Mesenteric fat pad (tissue), 1 donor: ENCODE results near the gene NPHS1. TPM values are rescaled to one million over a fixed set of nuclear protein-coding genes. Genes with fewer than 3 reads are reported as not detected.
"Not testable (repeated sequence)": the region's sequence is repeated elsewhere in the genome, so short reads cannot be mapped to it uniquely, and the experiment has no call there.

ENCODE experiments used
- DNase-seq: peaks from one replicate; pipeline ENCODE4 v3.0.0-alpha.2; 2020; ENCODE audit warnings: low spot score
- long read RNA-seq: library from polyadenylated mRNA; unstranded; transcript quantifications from one replicate; pipeline ENCODE4 v2.0.0, GENCODE V29; 2020
- total RNA-seq: library from RNA; stranded (reverse); fragmentation: NEBNext Ultra II Directional; extraction: Animal tissue kit (Norgen Biotek cat#: 25700); gene quantifications from one replicate; pipeline ENCODE4 v1.2.1, GENCODE V29; 2021
- donor health status: DM: yes; HTN: yes; CAD: no.

Gene NPHS1, protein sequence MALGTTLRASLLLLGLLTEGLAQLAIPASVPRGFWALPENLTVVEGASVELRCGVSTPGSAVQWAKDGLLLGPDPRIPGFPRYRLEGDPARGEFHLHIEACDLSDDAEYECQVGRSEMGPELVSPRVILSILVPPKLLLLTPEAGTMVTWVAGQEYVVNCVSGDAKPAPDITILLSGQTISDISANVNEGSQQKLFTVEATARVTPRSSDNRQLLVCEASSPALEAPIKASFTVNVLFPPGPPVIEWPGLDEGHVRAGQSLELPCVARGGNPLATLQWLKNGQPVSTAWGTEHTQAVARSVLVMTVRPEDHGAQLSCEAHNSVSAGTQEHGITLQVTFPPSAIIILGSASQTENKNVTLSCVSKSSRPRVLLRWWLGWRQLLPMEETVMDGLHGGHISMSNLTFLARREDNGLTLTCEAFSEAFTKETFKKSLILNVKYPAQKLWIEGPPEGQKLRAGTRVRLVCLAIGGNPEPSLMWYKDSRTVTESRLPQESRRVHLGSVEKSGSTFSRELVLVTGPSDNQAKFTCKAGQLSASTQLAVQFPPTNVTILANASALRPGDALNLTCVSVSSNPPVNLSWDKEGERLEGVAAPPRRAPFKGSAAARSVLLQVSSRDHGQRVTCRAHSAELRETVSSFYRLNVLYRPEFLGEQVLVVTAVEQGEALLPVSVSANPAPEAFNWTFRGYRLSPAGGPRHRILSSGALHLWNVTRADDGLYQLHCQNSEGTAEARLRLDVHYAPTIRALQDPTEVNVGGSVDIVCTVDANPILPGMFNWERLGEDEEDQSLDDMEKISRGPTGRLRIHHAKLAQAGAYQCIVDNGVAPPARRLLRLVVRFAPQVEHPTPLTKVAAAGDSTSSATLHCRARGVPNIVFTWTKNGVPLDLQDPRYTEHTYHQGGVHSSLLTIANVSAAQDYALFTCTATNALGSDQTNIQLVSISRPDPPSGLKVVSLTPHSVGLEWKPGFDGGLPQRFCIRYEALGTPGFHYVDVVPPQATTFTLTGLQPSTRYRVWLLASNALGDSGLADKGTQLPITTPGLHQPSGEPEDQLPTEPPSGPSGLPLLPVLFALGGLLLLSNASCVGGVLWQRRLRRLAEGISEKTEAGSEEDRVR (N-terminal part only)
- total RNA-seq = not detected
- long read RNA-seq = 0 reads

DNA sequence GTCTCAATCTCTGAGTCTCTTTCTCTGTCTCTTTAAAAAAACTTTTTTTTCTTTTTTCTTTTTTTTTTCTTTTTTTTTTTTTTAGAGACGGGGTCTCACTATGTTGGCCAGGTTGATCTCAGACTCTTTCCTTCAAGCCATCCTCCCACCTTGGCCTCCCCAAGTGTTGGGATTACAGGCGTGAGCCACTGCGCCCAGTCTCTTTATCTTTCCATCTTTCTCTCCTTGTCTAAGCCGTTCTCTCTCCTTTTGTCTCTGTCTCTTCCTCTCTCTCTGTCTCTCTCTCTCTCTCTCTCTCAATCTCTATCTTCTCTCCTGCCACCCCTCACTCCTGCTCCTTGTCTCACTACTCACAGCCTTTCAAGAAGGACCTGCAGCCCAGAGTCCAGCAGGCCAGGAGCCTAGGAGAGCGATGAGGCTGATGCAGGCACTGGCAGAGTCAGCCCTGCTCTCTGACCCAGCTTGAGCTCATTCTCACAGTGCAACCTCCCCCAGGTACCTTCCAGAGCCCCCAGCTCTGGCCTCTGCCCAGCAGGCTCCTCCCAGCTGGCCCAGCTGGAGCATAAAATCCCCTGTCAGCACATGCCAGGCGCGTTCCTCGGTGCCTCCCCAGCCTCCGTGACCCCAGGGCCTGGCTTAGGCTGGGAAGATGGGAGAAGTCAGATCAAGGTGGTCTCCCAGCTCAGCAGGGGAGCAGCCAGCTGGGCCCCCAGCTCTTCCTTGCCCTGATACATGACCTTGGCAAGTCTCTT lies at the start of gene NPHS1:
Gene NPHS1 (minus strand): TSS at position 476 of the 752 bp plus-strand sequence. CDS start 667 bp downstream, outside the sequence.
- no peak for DNase-seq

DNA sequence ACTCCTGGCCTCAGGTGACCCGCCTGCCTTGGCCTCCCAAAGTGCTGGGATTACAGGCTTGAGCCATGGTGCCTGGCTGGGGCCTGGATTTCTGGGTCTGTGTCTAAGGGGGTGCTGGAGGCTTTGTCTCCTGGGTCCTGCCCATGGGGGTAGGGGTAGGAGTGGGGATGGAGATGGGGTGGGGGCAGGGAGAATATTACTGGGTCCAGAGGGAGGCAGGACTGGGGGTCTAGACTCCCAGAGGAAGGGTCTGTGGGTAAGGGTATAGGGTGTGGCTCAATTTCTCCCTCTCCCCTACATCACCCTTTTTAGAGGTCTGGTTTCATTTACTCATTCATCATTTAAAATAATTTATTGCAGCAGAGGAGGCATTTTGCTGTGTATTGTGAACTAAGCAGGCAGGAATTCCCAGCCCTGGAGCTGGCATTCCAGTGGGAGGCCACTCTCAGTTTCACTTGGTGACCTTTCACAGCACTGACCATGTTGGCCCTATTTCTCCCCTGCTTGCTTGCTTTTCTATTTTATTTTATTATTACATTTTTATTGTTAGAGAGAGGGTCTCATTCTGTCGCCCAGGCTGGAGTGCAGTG lies 48.8 kb upstream of the NPHS1 start:
- DNase-seq = no peak

- DNase-seq = peak; percentile 93
Measured at GRCh38 chr19:35899547-35900214, 47.4 kb upstream of the NPHS1 start.

- DNase-seq = no peak
Measured at GRCh38 chr19:35898499-35898809, 46.1 kb upstream of the NPHS1 start.

DNA sequence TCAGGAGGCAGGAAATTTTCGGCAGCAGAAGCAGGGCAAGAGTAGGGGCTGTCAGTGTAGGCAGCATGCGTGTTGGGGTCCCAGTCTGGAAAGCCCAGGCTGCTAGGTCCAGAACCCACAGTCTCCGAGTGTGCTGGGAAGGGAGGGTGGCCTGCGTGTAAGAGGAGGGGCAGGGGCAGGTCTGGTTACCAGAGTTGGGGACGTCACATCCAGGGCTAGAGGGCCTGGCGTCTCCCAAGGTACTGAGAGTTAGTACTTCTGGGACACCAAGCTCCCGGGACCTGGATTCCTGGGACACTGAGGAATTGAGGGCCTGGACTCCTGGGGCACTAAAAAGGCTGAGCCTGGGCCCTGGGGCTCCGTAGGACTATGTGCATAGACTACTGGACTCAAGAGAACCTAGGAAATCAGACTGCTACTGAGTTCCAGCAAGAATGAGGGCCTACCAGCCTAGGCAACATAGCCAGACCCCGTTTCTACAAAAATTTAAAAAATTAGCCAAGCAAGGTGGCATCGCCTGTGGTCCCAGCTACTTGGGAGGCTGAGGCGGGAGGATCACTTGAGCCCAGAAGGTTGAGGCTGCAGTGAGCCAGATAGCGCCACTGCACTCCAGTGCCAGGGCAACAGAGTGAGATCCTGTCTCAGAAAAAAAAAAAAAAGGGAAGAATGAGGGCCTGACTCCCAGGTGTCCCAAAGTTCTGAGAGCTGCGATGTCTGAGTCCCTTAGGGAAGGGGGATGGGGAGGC lies 45.6 kb upstream of the NPHS1 start:
- no peak for DNase-seq

GRCh38 chr19:35896643-35897040 lies 44.3 kb upstream of the NPHS1 start:
- no peak for DNase-seq

GRCh38 chr19:35895911-35896642 lies 43.8 kb upstream of the NPHS1 start:
- DNase-seq = no peak

DNA sequence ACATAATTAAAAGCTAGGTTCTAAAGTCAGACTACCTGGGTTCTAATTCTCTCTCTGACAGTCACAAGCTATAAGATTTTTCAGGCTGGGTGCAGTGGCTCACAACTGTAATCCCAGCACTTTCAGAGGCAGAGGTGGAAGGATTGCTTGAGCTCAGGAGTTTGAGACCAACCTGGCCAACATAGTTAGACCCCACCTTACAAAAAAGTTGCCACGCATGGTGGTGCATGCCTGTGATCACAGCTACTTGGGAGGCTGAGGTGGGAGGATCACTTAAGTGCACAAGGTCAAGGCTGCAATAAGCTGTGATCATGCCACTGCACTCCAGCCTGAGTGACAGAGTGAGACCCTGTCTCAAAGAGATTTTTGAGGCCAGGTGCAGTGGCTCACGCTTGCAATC lies 42.0 kb upstream of the NPHS1 start:
- DNase-seq = no peak

DNA sequence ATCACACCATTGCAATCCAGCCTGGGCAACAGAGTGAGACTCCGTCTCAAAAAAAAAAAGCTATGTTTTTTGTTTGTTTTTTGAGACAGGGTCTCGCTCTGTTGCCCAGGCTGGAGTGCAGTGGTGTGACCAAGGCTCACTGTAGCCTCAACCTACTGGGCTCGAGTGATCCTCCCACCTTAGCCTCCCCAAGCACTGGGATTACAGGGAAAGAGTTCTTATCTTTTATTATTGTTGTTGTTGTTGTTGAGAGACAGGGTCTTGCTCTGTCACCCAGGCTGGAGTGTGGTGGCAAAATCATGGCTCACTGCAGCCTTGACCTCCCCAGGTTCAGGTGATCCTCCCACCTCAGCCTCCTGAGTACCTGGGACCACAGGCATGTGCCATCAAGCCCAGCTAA lies 39.5 kb upstream of the NPHS1 start:
- DNase-seq = not testable (repeated sequence)

- DNase-seq = no peak
Measured at GRCh38 chr19:35890113-35890650, 37.9 kb upstream of the NPHS1 start.

DNA sequence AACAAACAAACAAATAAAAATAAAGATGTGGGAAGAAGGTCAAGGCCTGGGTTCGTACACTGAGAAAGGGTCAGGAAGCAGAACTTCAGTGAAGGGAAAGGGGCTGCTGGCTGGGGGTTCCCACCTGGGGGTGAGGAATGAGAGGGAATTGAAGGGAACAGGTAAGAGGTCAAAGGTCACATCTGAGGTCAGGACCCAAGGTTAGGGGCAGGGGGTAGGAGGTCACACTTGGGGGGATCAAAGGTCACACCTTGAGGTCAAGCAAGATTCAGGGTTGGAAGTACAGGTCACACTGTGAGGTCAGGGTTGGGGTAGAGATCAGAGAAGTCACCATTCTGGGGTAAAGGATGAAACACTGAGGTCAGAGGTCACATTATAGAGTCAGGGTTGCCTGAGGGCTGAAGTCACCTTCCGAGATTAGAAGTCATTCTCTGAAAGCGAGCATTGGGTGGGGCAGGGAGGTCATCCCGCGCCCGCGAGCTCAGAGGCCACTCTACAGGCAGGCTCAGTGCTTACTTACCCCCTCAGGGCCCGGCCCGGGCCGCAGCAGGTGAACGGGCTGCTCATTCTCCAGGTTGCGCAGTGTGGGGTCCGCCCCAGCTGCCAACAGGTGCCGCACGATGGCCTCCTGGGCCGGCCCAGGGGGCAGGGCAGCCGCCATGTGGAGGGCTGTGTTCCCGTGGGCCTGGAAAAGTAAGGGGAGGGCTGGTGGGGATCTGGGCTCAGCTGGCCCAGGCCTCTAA lies 37.2 kb upstream of the NPHS1 start:
- no peak for DNase-seq

DNA sequence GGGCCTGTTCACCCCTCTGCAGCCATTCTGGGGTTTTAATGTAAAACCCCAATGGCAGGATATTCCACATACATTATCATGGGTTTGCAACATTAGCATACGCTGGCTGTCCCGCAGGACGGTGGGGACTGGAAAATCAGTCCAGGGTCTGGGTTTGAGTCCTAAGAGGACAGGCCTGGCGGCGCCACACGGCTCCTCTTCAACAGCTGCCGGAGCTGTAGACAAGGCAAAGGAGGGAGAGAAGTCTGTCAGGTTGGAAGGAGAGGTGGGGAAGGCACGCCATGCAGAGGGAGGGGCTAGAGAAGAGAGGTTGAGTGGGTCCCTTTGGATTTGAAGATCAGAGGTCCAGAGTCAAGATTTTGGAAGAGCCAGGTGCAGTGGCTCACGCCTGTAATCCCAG lies 36.1 kb upstream of the NPHS1 start:
- DNase-seq = no peak

GRCh38 chr19:35887197-35887596 lies 34.9 kb upstream of the NPHS1 start:
- no peak for DNase-seq

GRCh38 chr19:35885904-35886303 lies 33.6 kb upstream of the NPHS1 start:
- no peak for DNase-seq

DNA sequence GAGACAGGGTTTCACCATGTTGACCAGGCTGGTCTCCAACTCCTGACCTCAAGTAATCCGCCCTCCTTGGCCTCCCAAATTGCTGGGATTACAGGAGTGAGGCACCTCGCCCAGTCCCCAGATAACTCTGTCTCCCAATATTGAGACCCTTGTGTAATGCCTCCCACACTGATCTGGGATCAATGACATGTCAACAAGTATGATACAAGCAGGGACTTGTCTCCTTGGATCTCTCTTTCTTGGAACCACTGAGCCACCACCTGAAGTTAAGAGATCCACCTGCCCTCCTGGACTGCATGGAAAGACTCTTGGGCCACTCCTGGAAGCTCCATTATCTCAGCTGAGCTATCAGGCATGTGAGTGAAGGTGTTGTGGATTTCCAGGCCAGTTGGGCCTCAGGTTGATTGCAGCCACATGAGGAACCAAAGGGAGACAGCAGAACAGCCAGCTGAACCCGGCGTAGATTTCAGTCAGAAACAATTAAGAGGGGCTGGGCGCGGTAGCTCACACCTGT lies 33.0 kb upstream of the NPHS1 start:
- no peak for DNase-seq

DNA sequence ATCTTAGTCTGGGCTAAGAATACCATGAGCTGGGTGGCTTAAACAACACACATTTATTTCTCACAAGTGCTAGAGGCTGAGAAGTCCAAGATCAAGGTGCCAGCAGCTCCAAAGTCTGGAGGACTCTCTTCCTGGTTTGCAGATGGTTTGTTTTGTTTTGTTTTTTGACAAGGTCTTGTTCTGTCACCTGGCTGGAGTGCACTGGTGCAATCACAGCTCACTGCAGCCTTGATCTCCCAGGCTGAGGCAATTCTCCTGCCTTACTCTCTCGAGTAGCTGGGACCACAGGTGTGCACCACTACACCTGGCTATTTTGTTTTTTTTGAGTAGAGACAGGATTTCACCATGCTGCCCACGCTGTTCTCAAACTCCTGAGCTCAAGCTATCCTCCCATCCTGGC lies 31.6 kb upstream of the NPHS1 start:
- DNase-seq = no peak

GRCh38 chr19:35882114-35882832 lies 30.0 kb upstream of the NPHS1 start:
- no peak for DNase-seq
